Activated naive CD8-positive, alpha-beta T cell treated with anti-CD3 and anti-CD28 coated beads for 36 hours (primary cell): Measurements from ENCODE around the gene GFPT1. TPM values are rescaled to one million over a fixed set of nuclear protein-coding genes. Genes with fewer than 3 reads are reported as not detected.
"Not testable (repeated sequence)": the region's sequence is repeated elsewhere in the genome, so short reads cannot be mapped to it uniquely, and the experiment has no call there.

ENCODE experiments used
- DNase-seq: peaks from one replicate; pipeline ENCODE4 v3.0.0; 2021
- H3K27ac Mint-ChIP-seq: one replicate; pipeline ENCODE4 v1.8.0; 2022; ENCODE audit warnings: mild to moderate bottlenecking, moderate library complexity, mixed read lengths
- H3K27me3 Mint-ChIP-seq: one replicate; pipeline ENCODE4 v1.8.0; 2022; ENCODE audit warnings: mild to moderate bottlenecking, mixed read lengths
- H3K36me3 Mint-ChIP-seq: one replicate; pipeline ENCODE4 v1.8.0; 2021; ENCODE audit warnings: mild to moderate bottlenecking, mixed read lengths
- H3K4me1 Mint-ChIP-seq: one replicate; pipeline ENCODE4 v1.8.0; 2021; ENCODE audit warnings: mixed read lengths
- H3K4me3 Mint-ChIP-seq: one replicate; pipeline ENCODE4 v1.8.0; 2022; ENCODE audit warnings: mild to moderate bottlenecking, moderate library complexity, mixed read lengths
- H3K9me3 Mint-ChIP-seq: one replicate; pipeline ENCODE4 v1.8.0; 2022; ENCODE audit warnings: mixed read lengths
- total RNA-seq, 2 experiments: library from RNA; stranded (reverse); gene quantifications; one replicate each; pipeline ENCODE4 v1.2.3, GENCODE V29; 2021

The GFPT1 gene
- 10 to 100 TPM; 34.3 to 35.7 TPM for total RNA-seq

DNA sequence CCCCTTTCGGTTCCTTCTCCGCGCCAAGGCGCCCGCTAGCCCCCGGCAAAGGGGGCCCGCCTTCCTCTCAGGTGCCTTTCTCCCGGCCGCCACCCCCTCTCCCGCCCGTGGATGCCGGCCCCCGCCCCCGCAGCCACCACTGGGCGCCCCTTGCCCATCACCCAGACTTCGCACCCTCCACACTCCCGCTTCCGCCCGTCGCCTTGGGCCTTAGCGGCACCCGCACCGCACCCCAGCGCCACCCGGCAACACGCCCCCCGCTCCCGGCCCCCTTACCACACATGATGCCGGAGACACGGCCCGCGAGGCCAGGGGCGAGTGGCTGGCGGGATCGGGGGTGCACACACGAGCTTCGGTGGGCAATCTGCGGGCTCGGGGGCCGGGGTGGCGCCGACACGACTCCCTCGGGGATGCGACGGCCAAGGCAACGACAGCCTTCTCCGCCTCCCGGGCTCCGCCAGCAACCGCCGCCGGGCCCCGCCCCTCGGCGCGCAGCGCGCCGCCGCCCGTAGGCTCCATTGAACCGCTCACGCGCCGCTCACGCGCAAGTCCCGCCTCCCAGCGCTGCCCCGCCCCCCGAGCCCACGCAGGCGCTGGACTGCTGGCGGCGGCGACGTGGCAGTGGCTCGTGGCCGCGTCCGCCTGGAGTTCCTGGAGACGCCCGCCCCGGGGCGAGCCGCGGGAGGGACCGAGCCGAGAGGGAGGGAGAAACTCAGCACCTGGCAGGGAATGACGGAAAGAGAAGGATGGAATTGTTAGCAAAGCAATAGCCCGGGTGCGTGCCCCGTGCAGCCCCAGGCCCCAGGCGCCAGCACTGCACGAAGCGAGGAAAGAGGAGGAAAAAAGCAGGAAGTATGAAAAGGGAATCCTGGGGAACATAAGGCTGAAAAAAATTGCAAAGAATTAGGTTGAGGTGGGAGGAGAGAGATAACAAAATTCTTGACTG is at the start of gene GFPT1:
GFPT1 (minus strand) TSS at position 439 of the 946 bp plus-strand sequence; CDS start at position 283, 156 bp downstream.
- H3K4me1 Mint-ChIP-seq = peaks cover 34% of the 10 kb centered on the region
- DNase-seq = peak; percentile 95
- H3K9me3 Mint-ChIP-seq = no peaks in the 10 kb centered on the region
- H3K27ac Mint-ChIP-seq = peak within 1 kb of the TSS; percentile 88
- peak within 1 kb of the TSS; percentile 91 for H3K4me3 Mint-ChIP-seq
- no peaks in the 10 kb centered on the region for H3K27me3 Mint-ChIP-seq
- peaks cover 8% of the 10 kb centered on the region for H3K36me3 Mint-ChIP-seq

- H3K4me3 Mint-ChIP-seq = peak overlapping the region; percentile 94
- no peak for DNase-seq
- peaks cover 19% of the 10 kb centered on the region for H3K36me3 Mint-ChIP-seq
- H3K9me3 Mint-ChIP-seq = peaks cover 8% of the 10 kb centered on the region
- no peaks in the 10 kb centered on the region for H3K27me3 Mint-ChIP-seq
- H3K4me1 Mint-ChIP-seq = peaks cover 30% of the 10 kb centered on the region
- H3K27ac Mint-ChIP-seq = peak overlapping the region; percentile 93
These were observed 49.5 kb upstream of the GFPT1 start for GRCh38 chr2:69436596-69436937.

GRCh38 chr2:69434753-69435152 is 47.7 kb upstream of the GFPT1 start:
- Mint-ChIP-seq H3K27me3 (no peaks in the 10 kb centered on the region), H3K36me3 (peaks cover 17% of the 10 kb centered on the region), H3K27ac (no peak overlapping the region), H3K4me1 (peaks cover 30% of the 10 kb centered on the region), H3K4me3 (no peak overlapping the region), H3K9me3 (peaks cover 8% of the 10 kb centered on the region)
- no peak for DNase-seq

DNA sequence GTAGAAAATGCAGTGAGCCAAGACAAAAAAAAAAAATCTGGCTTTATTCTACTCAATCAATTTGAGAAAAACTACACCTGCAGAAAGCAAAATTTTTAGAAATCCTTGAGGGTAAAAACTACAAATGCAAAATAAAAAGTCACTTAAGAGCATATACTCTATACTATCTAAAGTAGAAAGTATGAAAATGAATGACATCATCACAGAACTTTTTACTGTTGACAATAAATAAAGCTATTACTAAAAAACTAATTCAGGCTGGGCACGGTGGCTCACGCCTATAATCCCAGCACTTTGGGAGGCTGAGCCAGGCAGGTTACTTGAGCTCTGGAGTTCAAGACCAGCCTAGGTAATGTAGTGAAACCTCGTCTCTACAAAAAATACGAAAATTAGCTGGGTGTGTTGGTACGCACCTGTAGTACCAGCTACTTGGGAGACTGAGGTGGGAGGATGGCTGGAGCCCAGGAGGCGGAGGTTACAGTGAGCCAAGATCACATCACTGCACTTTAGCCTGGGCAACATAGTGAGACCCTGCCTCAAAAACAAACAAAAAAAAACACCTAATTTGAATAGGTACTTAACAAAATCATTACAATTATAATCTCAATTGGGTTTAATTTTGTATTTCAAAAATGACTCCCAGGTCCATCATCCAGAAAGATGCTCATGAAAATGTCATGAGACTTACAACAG is 42.6 kb upstream of the GFPT1 start:
- H3K4me3 Mint-ChIP-seq = no peak overlapping the region
- no peak overlapping the region for H3K27ac Mint-ChIP-seq
- DNase-seq = no peak
- H3K36me3 Mint-ChIP-seq = peaks cover 13% of the 10 kb centered on the region
- H3K9me3 Mint-ChIP-seq = no peaks in the 10 kb centered on the region
- H3K27me3 Mint-ChIP-seq = no peaks in the 10 kb centered on the region
- H3K4me1 Mint-ChIP-seq = peaks cover 8% of the 10 kb centered on the region

DNA sequence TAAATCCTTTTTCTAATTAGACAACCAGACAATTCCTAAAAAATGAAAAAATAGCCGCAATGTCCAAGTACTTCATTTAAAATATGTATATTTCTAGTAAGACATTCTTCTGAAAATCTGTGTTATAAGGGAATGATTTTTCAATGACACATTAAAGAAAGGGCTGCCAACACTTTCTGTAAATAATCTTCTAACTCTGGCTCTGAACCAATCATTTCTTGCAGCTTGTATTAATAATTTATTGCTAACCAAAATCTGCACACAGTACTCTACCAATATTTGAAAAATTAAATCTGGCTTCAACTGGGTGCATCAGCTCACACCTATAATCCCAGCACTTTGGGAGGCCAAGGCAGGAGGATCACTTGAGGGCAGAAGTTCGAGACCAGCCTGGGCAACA is 42.0 kb upstream of the GFPT1 start:
- no peak for DNase-seq
- Mint-ChIP-seq H3K4me1 (peaks cover 3% of the 10 kb centered on the region), H3K27me3 (no peaks in the 10 kb centered on the region), H3K4me3 (no peak overlapping the region), H3K9me3 (no peaks in the 10 kb centered on the region), H3K36me3 (peaks cover 10% of the 10 kb centered on the region), H3K27ac (no peak overlapping the region)

GRCh38 chr2:69424419-69424818 is 37.4 kb upstream of the GFPT1 start:
- H3K36me3 Mint-ChIP-seq = peaks cover 11% of the 10 kb centered on the region
- H3K9me3 Mint-ChIP-seq = no peaks in the 10 kb centered on the region
- H3K4me3 Mint-ChIP-seq = no peak overlapping the region
- H3K4me1 Mint-ChIP-seq = peaks cover 8% of the 10 kb centered on the region
- no peak for DNase-seq
- no peaks in the 10 kb centered on the region for H3K27me3 Mint-ChIP-seq
- no peak overlapping the region for H3K27ac Mint-ChIP-seq

- Mint-ChIP-seq H3K27ac (peak overlapping the region; percentile 60), H3K9me3 (no peaks in the 10 kb centered on the region), H3K4me1 (peaks cover 8% of the 10 kb centered on the region), H3K27me3 (no peaks in the 10 kb centered on the region), H3K36me3 (peaks cover 17% of the 10 kb centered on the region), H3K4me3 (no peak overlapping the region)
- no peak for DNase-seq
These were observed 35.2 kb upstream of the GFPT1 start for GRCh38 chr2:69422198-69422597.

- not testable (repeated sequence) for DNase-seq, H3K9me3 Mint-ChIP-seq, H3K27ac Mint-ChIP-seq, H3K4me3 Mint-ChIP-seq, H3K27me3 Mint-ChIP-seq, H3K4me1 Mint-ChIP-seq
- peaks cover 16% of the 10 kb centered on the region for H3K36me3 Mint-ChIP-seq
These were observed 32.1 kb upstream of the GFPT1 start for GRCh38 chr2:69419111-69419510.

DNA sequence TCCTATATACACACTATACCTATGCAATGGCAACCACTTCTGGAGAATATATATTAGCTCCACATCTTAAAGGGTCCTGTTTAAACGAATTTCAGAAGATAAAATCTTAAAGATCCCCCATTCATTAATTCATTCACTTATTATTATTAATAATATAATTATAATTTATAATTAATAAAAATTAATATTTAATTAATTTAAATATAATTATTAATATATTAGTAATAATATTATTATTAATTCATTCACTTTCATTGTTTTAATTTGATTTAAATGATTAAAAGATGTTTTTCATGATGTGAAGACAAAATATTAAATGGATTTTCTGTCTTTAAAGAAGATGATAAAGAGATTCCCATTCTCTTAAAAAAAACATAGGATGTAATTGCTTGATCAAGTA is 29.1 kb upstream of the GFPT1 start:
- Mint-ChIP-seq H3K4me1 (peaks cover 2% of the 10 kb centered on the region), H3K4me3 (no peak overlapping the region), H3K36me3 (peaks cover 11% of the 10 kb centered on the region), H3K9me3 (no peaks in the 10 kb centered on the region), H3K27ac (no peak overlapping the region), H3K27me3 (no peaks in the 10 kb centered on the region)
- no peak for DNase-seq

DNA sequence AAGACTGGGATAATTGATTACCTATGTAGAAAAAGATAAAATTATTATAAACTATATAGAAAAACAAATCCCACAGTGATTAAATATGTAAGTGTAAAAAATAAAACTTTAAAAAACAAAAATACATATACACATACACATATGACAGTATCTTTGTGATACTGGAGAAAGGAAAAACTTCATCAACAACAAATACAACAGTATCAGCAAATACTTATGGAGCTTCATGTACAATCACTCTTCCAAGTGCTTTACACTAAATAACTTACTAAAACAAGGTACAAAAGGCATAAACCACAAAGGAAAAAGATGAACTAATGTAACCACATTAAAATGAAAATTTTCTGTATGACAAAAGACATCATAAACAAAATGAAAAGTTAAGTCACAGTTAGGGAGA is 24.1 kb upstream of the GFPT1 start:
- H3K36me3 Mint-ChIP-seq = peaks cover 13% of the 10 kb centered on the region
- no peaks in the 10 kb centered on the region for H3K27me3 Mint-ChIP-seq
- H3K9me3 Mint-ChIP-seq = peaks cover 3% of the 10 kb centered on the region
- H3K4me1 Mint-ChIP-seq = peaks cover 2% of the 10 kb centered on the region
- H3K4me3 Mint-ChIP-seq = no peak overlapping the region
- no peak overlapping the region for H3K27ac Mint-ChIP-seq
- no peak for DNase-seq

- Mint-ChIP-seq H3K9me3 (peaks cover 10% of the 10 kb centered on the region), H3K27me3 (no peaks in the 10 kb centered on the region), H3K36me3 (peaks cover 36% of the 10 kb centered on the region), H3K27ac (no peak overlapping the region), H3K4me3 (no peak overlapping the region), H3K4me1 (no peaks in the 10 kb centered on the region)
- DNase-seq = no peak
These were observed 18.3 kb upstream of the GFPT1 start for GRCh38 chr2:69405306-69405705.

GRCh38 chr2:69400121-69400520 is 13.1 kb upstream of the GFPT1 start:
- H3K9me3 Mint-ChIP-seq = peaks cover 7% of the 10 kb centered on the region
- peaks cover 2% of the 10 kb centered on the region for H3K4me1 Mint-ChIP-seq
- peaks cover 21% of the 10 kb centered on the region for H3K36me3 Mint-ChIP-seq
- no peak overlapping the region for H3K27ac Mint-ChIP-seq
- no peak for DNase-seq
- H3K27me3 Mint-ChIP-seq = no peaks in the 10 kb centered on the region
- no peak overlapping the region for H3K4me3 Mint-ChIP-seq

GRCh38 chr2:69397234-69397633 is 10.2 kb upstream of the GFPT1 start:
- H3K27ac Mint-ChIP-seq = no peak overlapping the region
- no peaks in the 10 kb centered on the region for H3K9me3 Mint-ChIP-seq
- H3K4me3 Mint-ChIP-seq = no peak overlapping the region
- H3K36me3 Mint-ChIP-seq = peaks cover 23% of the 10 kb centered on the region
- no peak for DNase-seq
- no peaks in the 10 kb centered on the region for H3K27me3 Mint-ChIP-seq
- peaks cover 2% of the 10 kb centered on the region for H3K4me1 Mint-ChIP-seq

- DNase-seq = no peak
- Mint-ChIP-seq H3K4me3 (no peak overlapping the region), H3K27me3 (no peaks in the 10 kb centered on the region), H3K9me3 (no peaks in the 10 kb centered on the region), H3K36me3 (peaks cover 21% of the 10 kb centered on the region), H3K27ac (no peak overlapping the region), H3K4me1 (peaks cover 2% of the 10 kb centered on the region)
These were observed 8.8 kb upstream of the GFPT1 start for GRCh38 chr2:69395866-69396265.

DNA sequence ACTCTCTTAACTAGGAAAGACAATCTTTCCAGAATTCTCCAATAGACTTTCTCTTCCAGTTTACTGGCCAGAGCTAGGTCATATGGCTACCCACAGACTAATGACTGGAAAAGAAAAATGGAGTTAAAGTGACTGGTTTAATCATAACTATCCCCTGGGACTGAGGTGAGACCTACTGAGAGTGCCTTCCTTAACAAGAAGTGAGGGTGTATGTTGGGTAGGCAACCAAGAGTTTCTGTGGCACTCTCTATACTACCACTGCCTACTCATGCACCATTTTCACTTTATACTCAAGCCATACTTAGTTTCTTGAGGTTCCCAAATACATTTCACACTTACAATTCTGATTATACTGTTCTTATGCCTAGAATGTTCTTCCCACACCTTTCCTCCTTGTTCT is 6.9 kb upstream of the GFPT1 start:
- no peak for DNase-seq
- H3K27me3 Mint-ChIP-seq = no peaks in the 10 kb centered on the region
- no peak overlapping the region for H3K27ac Mint-ChIP-seq
- H3K36me3 Mint-ChIP-seq = peaks cover 18% of the 10 kb centered on the region
- no peaks in the 10 kb centered on the region for H3K9me3 Mint-ChIP-seq
- peaks cover 2% of the 10 kb centered on the region for H3K4me1 Mint-ChIP-seq
- H3K4me3 Mint-ChIP-seq = no peak overlapping the region
